HPDE6-E6E7 (cell line): Measurements from ENCODE around the gene EN1.

Experiments
- DNase-seq: peaks from one replicate; pipeline ENCODE4 v3.0.0; 2011; ENCODE audit warnings: missing footprints; ENCODE audit errors: extremely low spot score

The EN1 gene

DNA sequence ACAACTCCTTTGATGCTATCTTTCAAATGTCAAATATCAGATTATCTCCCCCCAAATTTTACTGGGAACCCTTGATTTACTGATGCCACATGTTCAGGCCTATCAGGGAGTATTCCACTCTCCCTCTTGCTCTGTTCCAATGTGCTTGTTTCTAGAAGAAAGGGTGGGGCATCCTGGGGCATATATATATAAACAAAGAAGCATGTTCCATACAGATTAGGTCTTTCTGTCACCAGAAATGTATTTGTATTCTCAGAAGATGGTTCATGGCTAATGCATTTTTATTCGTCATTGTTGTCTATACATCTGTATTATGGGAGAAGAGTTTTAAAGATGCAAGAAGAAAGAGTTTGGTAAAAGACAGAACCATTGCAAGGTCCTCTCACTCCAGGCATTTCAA, 24.9 kb downstream of the EN1 start:
- DNase-seq: no peak

DNA sequence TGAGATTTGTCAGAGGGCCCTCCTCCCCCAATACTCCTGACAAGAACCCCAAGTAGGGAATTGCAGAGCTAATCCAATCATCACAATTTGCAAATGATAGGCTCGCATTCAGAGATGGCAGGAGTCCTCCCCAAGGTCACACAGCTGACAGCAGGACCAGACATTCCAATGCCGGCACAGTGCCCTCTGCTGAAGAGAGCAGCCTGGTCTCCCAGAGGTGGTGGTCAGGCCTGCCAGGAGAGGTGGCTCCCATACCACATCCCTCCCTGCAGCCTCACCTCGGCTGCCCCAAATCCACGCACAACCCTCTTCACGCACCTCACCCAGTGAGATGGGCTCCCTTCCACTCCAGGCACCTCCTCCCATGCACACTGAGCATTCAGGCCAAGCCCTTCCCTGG, 25.4 kb downstream of the EN1 start:
- no peak for DNase-seq

GRCh38 chr2:118817469-118817868, 30.0 kb downstream of the EN1 start:
- no peak for DNase-seq

GRCh38 chr2:118816669-118817068, 30.8 kb downstream of the EN1 start:
- no peak for DNase-seq

DNA sequence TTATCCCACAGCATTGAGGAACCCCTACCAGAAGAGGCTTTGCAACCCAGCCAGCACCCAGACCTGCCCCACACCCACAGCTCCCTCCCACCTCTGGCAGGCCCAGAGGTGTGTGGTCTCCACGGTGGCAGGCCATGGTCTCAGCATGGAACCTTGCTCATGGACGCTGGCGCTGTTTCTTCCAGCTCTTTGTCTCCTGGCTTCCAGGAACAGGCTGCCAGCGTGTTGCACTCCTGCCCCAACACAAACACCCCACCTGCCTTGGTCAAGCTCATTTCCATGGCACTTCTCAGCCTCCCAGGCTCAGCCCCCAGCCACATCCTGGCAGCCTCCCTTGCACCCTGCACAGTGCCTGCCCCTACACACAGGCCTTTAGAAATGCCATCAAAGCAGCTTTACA, 31.7 kb downstream of the EN1 start:
- DNase-seq: no peak

- DNase-seq: no peak
Measured at GRCh38 chr2:118815314-118815713, 32.1 kb downstream of the EN1 start.

GRCh38 chr2:118814368-118814767, 33.1 kb downstream of the EN1 start:
- no peak for DNase-seq

GRCh38 chr2:118813601-118814339, 33.7 kb downstream of the EN1 start:
- no peak for DNase-seq

DNA sequence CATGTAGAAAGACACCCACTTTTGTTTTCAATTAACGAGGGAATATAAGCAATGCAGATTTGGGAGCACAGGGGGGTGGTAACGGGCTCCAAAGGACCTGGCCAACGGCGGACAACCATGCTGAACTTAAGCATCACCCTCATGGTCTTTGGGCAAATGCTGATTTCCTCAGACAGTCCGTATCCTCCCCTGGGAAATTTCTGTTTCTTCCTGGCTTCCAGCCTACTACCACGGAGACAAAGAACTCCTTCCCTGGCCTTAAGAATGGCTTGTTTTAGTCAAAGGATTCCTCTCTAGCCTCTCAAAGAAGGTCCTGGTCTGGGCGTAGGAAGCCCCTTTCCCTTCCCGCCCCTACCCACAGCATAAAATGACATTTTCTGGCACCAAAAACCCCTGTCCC, 34.3 kb downstream of the EN1 start:
- no peak for DNase-seq

DNA sequence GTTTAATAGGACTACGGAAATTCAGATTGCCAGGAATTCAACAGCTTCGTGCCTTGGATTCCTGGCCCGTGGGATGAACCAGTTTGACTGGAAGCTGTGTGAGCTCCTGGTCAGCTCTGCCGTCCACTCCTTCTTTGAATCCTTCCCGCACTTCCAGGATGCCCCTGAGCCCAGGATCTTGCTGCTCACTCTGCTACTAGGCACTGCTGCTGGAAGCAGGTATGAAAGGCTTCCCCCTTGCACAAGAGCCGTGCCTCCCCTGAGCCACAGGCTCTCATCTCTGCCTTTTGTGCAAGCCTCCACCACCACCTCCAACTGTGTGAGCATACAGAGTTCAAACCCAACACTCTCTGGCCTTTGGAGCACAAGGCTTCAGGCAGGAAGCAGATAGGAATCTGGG, 34.9 kb downstream of the EN1 start:
- no peak for DNase-seq

DNA sequence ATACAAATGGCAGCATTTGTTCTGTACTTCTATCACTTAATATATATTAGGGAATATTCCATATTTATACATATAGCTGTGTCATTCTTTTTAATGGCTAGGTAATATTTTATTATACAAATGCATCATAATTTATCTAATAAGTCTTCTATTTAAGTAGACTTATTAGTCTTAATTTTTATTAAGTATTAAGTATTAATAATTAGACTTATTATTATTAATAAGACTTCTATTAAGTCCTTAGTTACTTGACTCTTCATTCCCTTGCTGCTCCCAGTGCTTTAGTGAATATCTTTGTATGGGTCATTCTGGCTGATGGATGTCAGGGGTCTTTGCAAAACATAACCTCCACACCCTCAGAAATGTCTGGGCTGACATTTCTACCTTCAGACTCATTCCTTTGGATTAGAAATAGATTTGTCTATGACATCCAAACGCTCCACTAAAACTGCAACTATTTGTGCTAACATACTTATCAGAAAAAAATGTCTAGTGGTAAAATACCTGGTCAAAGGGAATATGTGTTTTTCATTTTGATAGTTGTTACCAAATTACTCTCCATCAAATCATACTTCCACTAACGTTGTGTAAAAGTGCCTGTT, 35.8 kb downstream of the EN1 start:
- no peak for DNase-seq

- no peak for DNase-seq
Measured at GRCh38 chr2:118810766-118811165, 36.7 kb downstream of the EN1 start.

- DNase-seq: no peak
Measured at GRCh38 chr2:118808429-118808809, 39.0 kb downstream of the EN1 start.

DNA sequence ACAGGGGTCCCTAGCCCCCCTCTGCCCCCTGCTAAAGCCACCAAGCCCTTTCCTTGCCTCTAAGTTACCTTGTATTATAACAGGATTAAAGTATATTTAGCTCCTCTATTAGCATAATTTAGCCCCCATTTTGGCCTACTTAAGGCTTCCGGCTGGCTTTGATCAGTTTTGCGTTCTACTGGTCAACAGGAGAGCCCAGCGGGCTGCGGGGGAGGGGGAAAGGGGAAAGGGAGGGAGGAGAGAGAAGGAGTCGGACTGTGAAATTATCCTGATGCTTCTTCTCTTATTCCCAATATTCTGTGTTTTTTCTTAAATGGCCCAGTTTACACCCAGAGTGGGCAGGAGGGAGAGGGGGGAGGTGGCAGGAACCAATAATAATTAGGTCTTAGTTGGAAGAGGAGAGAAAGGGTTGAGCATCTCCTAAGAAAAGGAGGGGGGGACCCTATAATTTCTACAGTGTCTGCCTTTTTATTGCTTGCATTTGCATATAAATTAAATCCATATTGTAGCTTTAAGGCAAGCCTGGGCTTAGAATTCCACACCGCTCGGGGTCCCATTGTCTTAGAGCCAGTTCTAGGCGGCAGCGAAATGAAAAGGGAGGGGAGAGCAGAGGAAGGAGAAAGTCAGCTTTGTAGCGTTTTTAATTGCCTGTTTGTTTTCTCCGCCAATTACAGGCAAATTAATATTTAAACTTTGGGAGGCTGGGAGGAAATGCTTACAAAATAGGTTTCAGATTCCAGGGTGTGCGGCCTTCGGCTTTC, 39.6 kb downstream of the EN1 start:
- no peak for DNase-seq

DNA sequence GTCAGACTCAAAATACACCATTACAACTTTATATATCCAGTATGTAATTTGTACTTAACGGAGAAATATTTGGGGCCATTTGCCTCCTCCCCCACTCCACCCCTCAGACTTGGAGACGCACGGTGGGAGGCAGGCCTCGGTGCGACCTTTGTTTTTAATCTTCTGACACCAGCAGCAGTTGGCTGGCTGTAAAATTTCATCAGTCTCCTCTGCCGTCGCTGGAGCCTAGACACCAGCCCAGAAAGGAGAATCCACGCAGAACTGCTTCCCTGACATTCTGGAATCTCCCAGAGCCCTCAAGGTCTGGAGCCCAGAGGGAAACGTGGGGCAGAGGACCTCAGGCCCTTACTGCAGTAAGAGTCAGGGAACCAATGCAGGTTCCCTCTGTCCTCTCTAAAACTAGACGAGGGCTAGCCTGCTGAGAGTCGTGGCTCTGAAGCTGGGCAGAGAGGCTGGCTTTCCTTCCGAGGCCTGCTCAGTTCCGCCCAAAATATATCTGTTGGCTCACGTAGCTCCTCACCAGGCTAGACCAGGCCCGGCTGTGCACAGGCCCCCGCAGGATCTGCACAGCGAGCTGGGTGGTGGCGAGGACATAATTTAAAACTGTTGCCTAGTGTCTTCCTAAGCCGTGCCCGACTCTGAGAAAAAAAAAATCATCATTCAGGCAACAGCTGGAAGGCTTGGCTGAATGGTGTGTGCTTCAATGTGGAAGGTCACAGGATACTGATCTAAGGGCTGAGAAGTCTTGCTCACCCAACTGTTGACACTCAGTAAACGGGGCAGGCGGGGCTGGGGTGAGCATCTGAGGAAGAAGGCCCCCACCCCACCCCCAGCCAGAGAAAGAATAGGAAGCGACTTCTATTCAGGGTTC, 40.4 kb downstream of the EN1 start:
- no peak for DNase-seq

DNA sequence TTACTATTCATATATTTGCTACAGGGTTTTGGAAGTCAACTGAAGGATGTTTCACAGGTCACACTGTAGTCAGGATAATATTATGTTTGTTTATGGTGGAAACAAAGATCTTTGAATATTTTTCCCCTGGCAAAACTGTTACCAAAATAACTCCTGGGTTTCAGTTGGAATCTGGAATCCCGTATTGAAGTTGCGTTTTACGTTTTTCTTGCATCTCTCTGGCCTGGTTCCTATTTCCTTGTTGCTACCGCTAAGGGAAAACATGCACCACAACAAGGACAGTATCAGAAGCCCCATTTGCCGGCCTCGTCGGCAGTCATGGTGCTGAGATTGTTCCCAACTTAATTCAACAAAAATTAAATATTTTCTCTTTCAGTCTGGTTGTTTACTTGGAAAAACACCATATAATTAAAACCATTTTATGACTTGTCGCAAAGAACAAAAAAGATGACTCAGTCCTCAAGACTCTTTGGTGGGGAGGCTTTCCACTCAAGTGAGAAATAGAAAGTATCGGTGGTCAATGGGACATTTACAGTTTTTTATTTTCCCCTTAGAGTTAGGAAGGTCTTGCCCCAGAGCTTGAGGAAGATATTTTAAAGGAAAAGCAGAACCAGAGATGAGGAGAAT, 42.3 kb downstream of the EN1 start:
- no peak for DNase-seq

DNA sequence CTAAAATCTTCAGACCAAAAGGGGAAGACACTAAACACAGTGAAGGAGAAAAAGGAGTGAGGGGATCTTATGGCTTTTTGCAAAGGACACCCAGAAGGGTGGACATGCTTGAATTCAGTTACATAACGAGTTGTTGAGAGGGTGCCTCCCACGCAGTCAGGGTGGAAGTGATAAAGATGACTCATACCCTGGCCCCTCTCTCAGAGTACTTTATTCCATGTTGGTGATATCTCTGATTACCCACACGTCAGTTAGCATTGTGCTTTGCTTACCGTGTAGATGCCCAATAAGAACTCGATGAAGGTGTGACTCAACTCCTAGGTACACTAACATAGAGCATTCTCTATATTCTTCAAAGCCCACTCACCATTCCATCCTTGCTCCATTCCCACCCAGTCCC, 44.4 kb downstream of the EN1 start:
- no peak for DNase-seq

- DNase-seq: no peak
Measured at GRCh38 chr2:118801151-118801550, 46.3 kb downstream of the EN1 start.

GRCh38 chr2:118800736-118801135, 46.7 kb downstream of the EN1 start:
- no peak for DNase-seq

GRCh38 chr2:118794546-118794945, 52.9 kb downstream of the EN1 start:
- no peak for DNase-seq
